Activated naive CD4-positive, alpha-beta T cell treated with Interleukin-2 at 50 U/mL for 16 hours (primary cell): Measurements from ENCODE around the gene EIF3B.
"Not testable (repeated sequence)": the region's sequence is repeated elsewhere in the genome, so short reads cannot be mapped to it uniquely, and the experiment has no call there.

ENCODE experiments used
- DNase-seq: peaks from one replicate; pipeline ENCODE4 v3.0.0-alpha.2; 2020

The EIF3B gene

GRCh38 chr7:2379161-2379560 lies 24.5 kb downstream of the EIF3B start:
- no peak for DNase-seq

DNA sequence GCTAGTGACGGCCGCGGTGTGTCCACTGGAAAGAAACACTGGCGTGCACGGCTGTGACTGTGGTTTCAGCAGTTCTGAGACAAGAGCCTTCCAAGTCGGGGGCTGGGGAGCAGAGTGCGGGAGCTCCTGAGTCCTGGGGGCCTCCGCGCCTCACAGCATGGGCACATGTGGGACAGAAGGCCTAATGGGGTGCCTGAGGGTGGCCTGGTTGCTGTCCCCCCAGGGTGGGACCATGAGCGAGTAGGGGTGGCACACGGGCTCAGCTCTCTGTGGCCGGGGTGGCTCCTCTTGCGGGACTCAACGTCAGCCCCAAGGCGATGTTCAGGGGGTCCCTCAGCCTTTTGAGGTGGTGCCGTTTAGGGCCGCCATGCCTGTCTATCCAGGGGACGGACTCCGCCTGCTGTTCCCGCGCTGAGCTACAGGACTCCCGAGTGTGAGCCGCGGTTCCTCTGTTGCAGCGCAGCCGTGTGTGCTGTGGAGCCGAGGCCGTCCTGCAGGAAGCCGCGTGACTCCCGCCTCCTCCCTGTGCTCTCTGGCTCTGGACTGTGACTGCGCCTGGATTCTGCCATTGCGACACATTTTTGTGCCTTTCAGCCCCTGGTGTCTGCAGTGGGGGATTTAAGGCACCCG lies 25.3 kb downstream of the EIF3B start:
- no peak for DNase-seq

- no peak for DNase-seq
These were observed 25.8 kb downstream of the EIF3B start for GRCh38 chr7:2380461-2380860.

- DNase-seq, result no peak
These were observed 26.6 kb downstream of the EIF3B start for GRCh38 chr7:2381227-2381626.

GRCh38 chr7:2381881-2382509 lies 27.4 kb downstream of the EIF3B start:
- no peak for DNase-seq

GRCh38 chr7:2383543-2384274 lies 29.1 kb downstream of the EIF3B start:
- DNase-seq, result no peak

GRCh38 chr7:2384354-2385243 lies 30.0 kb downstream of the EIF3B start:
- no peak for DNase-seq

- DNase-seq, result not testable (repeated sequence)
These were observed 31.5 kb downstream of the EIF3B start for GRCh38 chr7:2386122-2386521.

GRCh38 chr7:2386964-2387669 lies 32.5 kb downstream of the EIF3B start:
- no peak for DNase-seq

- no peak for DNase-seq
These were observed 33.4 kb downstream of the EIF3B start for GRCh38 chr7:2387897-2388636.

GRCh38 chr7:2388637-2388954 lies 34.0 kb downstream of the EIF3B start:
- DNase-seq, result no peak

- DNase-seq, result not testable (repeated sequence)
These were observed 35.6 kb downstream of the EIF3B start for GRCh38 chr7:2390020-2390816.

- DNase-seq, result no peak
These were observed 39.1 kb downstream of the EIF3B start for GRCh38 chr7:2393706-2394105.

- DNase-seq, result no peak
These were observed 40.0 kb downstream of the EIF3B start for GRCh38 chr7:2394566-2395082.

DNA sequence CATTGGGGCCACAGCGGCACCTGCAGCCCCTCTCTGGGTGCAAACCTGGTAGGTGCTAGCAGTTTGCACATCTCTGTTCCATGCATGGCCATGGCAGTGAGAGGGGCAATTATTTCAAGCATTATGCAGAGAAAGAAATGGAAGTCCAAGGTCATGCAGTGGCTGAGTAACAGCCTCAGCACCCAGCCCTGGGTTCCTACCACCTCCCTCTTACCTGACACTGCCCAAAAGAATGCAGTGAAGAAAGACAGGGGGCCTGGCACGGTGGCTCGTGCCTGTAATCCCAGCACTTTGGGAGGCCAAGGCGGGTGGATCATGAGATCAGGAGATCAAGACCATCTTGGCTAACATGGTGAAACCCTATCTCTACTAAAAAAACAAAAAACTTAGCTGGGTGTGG lies 43.9 kb downstream of the EIF3B start:
- DNase-seq, result no peak

GRCh38 chr7:2399848-2400587 lies 45.4 kb downstream of the EIF3B start:
- no peak for DNase-seq

GRCh38 chr7:2402687-2403013 lies 48.0 kb downstream of the EIF3B start:
- no peak for DNase-seq

DNA sequence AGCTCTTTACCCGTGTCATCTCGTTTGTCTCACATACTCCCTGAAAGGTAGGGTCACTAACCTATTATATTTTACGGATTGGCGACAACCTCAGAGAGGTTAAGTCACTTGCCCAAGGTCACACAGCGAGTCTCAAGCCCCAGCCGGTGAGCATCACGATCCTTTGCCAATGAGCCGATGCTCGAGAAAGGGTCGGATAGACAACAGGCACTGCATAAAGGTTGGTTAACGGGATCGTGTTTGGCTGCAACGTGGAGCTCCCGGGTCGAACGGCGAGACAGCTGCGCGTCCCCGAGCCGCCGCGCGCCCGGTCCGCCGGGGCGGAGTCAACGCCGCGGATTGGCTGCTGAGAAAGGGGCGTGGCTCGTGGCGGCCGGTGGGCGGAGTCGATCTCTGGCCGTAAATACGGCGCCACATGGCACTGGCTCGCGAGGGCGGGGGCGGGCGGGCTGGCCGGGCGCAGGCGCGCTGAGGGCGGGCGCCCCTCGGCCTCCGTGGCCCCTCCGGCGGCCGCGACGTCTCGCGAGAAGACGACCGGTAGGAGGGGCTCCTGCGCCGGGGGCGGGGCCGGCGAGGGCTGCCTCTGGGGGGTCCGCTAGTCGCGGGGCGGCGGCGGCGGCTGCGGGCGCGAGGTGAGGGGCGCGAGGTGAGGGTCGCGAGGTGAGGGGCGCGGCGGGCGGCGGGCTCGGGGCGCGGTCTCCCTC lies 48.5 kb downstream of the EIF3B start, which contains the start of gene CHST12:
Gene CHST12, plus strand, starts transcription at position 598 of the 704 bp plus-strand sequence. CDS start 29,029 bp downstream, outside the sequence.
- DNase-seq, result peak; percentile 94
